ENCODE measurements around the gene SPAG17. TPM values are rescaled to one million over a fixed set of nuclear protein-coding genes. Genes with fewer than 3 reads are reported as not detected.

SPAG17 gene
- total and polyA plus RNA-seq, 2 donors (not counting 1 experiment from before 2014, with no cell fraction given) = not detected

DNA sequence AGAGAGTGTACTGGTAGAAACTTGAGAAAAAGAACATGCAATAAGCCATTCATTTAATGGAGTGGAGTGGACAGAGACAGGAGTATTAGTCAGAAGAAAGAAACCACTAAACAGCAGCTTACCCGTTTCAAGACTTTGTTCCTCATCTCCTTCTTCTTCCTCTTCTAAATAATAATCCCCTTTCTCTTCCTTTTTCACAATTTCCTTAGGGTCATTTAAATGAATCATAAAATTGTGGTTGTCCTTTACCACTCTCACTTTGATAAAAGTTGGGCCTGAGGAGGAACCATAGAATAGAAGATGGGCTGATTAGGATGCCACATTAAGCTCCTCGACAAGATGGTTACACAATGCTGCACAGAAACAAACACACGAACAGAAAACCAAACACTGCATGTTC, 145.9 kb downstream of the SPAG17 start:
- H3K4me2 ChIP-seq (replicated peaks; ENCODE audit: low read depth, low read length, poor library complexity, severe bottlenecking) = no peak overlapping the region
- no peaks in the 10 kb centered on the region for H4K20me1 ChIP-seq (ENCODE audit: control insufficient read depth, insufficient read depth, low read length, poor library complexity, severe bottlenecking)
- H3K4me1 ChIP-seq (ENCODE audit: control insufficient read depth in 2 of 2, insufficient read depth in 2 of 2, low read length in 2 of 2) = no peaks in the 10 kb centered on the region
- Mint-ChIP-seq H3K27me3 (peaks cover 4% of the 10 kb centered on the region), H3K27ac (no peak overlapping the region), H3K4me3 (no peak overlapping the region), H3K4me1 (no peaks in the 10 kb centered on the region), H3K9me3 (ENCODE audit: insufficient read depth) (no peaks in the 10 kb centered on the region)
- CTCF ChIA-PET = no interaction called here
- no peak overlapping the region for H2AFZ ChIP-seq (ENCODE audit: insufficient read depth, low read depth, low read length, poor library complexity, severe bottlenecking)
- no peak overlapping the region for H3K9ac ChIP-seq (ENCODE audit: low read length)
- TF ChIP-seq, protein P1, sequence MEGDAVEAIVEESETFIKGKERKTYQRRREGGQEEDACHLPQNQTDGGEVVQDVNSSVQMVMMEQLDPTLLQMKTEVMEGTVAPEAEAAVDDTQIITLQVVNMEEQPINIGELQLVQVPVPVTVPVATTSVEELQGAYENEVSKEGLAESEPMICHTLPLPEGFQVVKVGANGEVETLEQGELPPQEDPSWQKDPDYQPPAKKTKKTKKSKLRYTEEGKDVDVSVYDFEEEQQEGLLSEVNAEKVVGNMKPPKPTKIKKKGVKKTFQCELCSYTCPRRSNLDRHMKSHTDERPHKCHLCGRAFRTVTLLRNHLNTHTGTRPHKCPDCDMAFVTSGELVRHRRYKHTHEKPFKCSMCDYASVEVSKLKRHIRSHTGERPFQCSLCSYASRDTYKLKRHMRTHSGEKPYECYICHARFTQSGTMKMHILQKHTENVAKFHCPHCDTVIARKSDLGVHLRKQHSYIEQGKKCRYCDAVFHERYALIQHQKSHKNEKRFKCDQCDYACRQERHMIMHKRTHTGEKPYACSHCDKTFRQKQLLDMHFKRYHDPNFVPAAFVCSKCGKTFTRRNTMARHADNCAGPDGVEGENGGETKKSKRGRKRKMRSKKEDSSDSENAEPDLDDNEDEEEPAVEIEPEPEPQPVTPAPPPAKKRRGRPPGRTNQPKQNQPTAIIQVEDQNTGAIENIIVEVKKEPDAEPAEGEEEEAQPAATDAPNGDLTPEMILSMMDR (IDR thresholded peaks at IDR 0.05) = no peak
- TF ChIP-seq EZH2 (IDR thresholded peaks at IDR 0.05; ENCODE audit: borderline replicate concordance, insufficient read depth, low read depth, low read length, poor library complexity, severe bottlenecking) = no peak
- no peak overlapping the region for H3K4me3 ChIP-seq (ENCODE audit: control extremely low read depth in 1 of 5, extremely low read depth in 1 of 5, insufficient read depth in 1 of 5, low read depth in 2 of 5, low read length in 4 of 5)
- H3K36me3 ChIP-seq (replicated peaks in 1 of 2; ENCODE audit: control extremely low read depth in 1 of 2, control insufficient read depth in 1 of 2, extremely low read depth in 1 of 2, insufficient read depth in 2 of 2, low read length in 1 of 2) = no peaks in the 10 kb centered on the region
- H3K27me3 ChIP-seq (replicated peaks in 1 of 4; ENCODE audit: control extremely low read depth in 1 of 4, control insufficient read depth in 3 of 4, insufficient read depth in 4 of 4, low read length in 3 of 4) = no peaks in the 10 kb centered on the region
- ATAC-seq (ENCODE audit: low read depth) (no peak), DNase-seq (no peak)
- H3K79me2 ChIP-seq (ENCODE audit: control insufficient read depth, insufficient read depth, low read length) = no peaks in the 10 kb centered on the region
- intact Hi-C loops (cut with micrococcal nuclease) = no loop called here
- POLR2A ChIA-PET = no interaction called here
- no peak overlapping the region for H3K27ac ChIP-seq (ENCODE audit: low read length in 2 of 2)
- no CpG with 5 or more reads among the region's 3 CpGs for WGBS (ENCODE audit: insufficient coverage)
- no peaks in the 10 kb centered on the region for H3K9me3 ChIP-seq (ENCODE audit: control extremely low read depth in 1 of 3, control insufficient read depth in 2 of 3, insufficient read depth in 1 of 3, low read length in 2 of 3)

GRCh38 chr1:118032883-118033282, 152.1 kb downstream of the SPAG17 start:
- Mint-ChIP-seq H3K9me3 (ENCODE audit: insufficient read depth) (no peaks in the 10 kb centered on the region), H3K4me1 (no peaks in the 10 kb centered on the region), H3K27me3 (peaks cover 18% of the 10 kb centered on the region), H3K27ac (no peak overlapping the region), H3K4me3 (no peak overlapping the region)
- no peaks in the 10 kb centered on the region for H3K27me3 ChIP-seq (replicated peaks in 1 of 4; ENCODE audit: control extremely low read depth in 1 of 4, control insufficient read depth in 3 of 4, insufficient read depth in 4 of 4, low read length in 3 of 4)
- 40% methylated on average over 1 of the region's 1 CpG for WGBS (ENCODE audit: insufficient coverage)
- ChIA-PET CTCF (no interaction called here), POLR2A (no interaction called here)
- no peak overlapping the region for H3K27ac ChIP-seq (ENCODE audit: low read length in 2 of 2)
- H3K9me3 ChIP-seq (ENCODE audit: control extremely low read depth in 1 of 3, control insufficient read depth in 2 of 3, insufficient read depth in 1 of 3, low read length in 2 of 3) = no peaks in the 10 kb centered on the region
- no peaks in the 10 kb centered on the region for H3K4me1 ChIP-seq (ENCODE audit: control insufficient read depth in 2 of 2, insufficient read depth in 2 of 2, low read length in 2 of 2)
- TF ChIP-seq, protein P1 (IDR thresholded peaks at IDR 0.05) = no peak
- no peak for TF ChIP-seq EZH2 (IDR thresholded peaks at IDR 0.05; ENCODE audit: borderline replicate concordance, insufficient read depth, low read depth, low read length, poor library complexity, severe bottlenecking)
- no peak overlapping the region for H3K4me3 ChIP-seq (ENCODE audit: control extremely low read depth in 1 of 5, extremely low read depth in 1 of 5, insufficient read depth in 1 of 5, low read depth in 2 of 5, low read length in 4 of 5)
- H2AFZ ChIP-seq (ENCODE audit: insufficient read depth, low read depth, low read length, poor library complexity, severe bottlenecking) = no peak overlapping the region
- DNase-seq = no peak
- no peaks in the 10 kb centered on the region for H4K20me1 ChIP-seq (ENCODE audit: control insufficient read depth, insufficient read depth, low read length, poor library complexity, severe bottlenecking)
- no peak overlapping the region for H3K9ac ChIP-seq (ENCODE audit: low read length)
- ATAC-seq (ENCODE audit: low read depth) = no peak
- H3K4me2 ChIP-seq (replicated peaks; ENCODE audit: low read depth, low read length, poor library complexity, severe bottlenecking) = no peak overlapping the region
- H3K79me2 ChIP-seq (ENCODE audit: control insufficient read depth, insufficient read depth, low read length) = no peaks in the 10 kb centered on the region
- no peaks in the 10 kb centered on the region for H3K36me3 ChIP-seq (replicated peaks in 1 of 2; ENCODE audit: control extremely low read depth in 1 of 2, control insufficient read depth in 1 of 2, extremely low read depth in 1 of 2, insufficient read depth in 2 of 2, low read length in 1 of 2)
- intact Hi-C loops (cut with micrococcal nuclease) = no loop called here

Data from B cell (primary cell).